SU-DHL-6 (cell line): ENCODE results near the gene LRRC37B.
"Not testable (repeated sequence)": the region's sequence is repeated elsewhere in the genome, so short reads cannot be mapped to it uniquely, and the experiment has no call there.

Experiments used
- H2AFZ ChIP-seq: fragments of 200-600 bp; sonication (generic); 2 replicates; pipeline ENCODE4 v1.6.1; 2014; ENCODE audit warnings: low read depth, mild to moderate bottlenecking, moderate library complexity, mixed read lengths, antibody characterized with exemption, low read length; ENCODE audit not compliant: severe bottlenecking
- H3F3A ChIP-seq: fragments of 200-600 bp; shearing (Covaris generic); 2 replicates; pipeline ENCODE4 v1.6.0; 2016; ENCODE audit warnings: antibody characterized with exemption, mild to moderate bottlenecking; ENCODE audit not compliant: insufficient read depth
- H3K27ac ChIP-seq: fragments of 200-600 bp; sonication (generic); 2 replicates; pipeline ENCODE4 v1.5.1; 2016; ENCODE audit warnings: low read depth, mild to moderate bottlenecking, low read length, moderate library complexity, mixed read lengths
- H3K27me3 ChIP-seq: fragments of 200-600 bp; sonication (generic), shearing (Covaris generic); 2 replicates; pipeline ENCODE4 v1.6.0; 2014; ENCODE audit warnings: mild to moderate bottlenecking, low read length
- H3K36me3 ChIP-seq: fragments of 200-600 bp; sonication (generic); 2 replicates; pipeline ENCODE4 v1.6.1; 2014; ENCODE audit warnings: mild to moderate bottlenecking, low read length, mixed read lengths
- H3K4me2 ChIP-seq: fragments of 300-600, 200-600 bp; shearing (Covaris generic), sonication (generic); 2 replicates; pipeline ENCODE4 v1.6.0; 2014; ENCODE audit warnings: low read length, low read depth, mild to moderate bottlenecking; ENCODE audit not compliant: poor library complexity, severe bottlenecking
- H3K4me3 ChIP-seq: fragments of 200-600 bp; sonication (generic); 2 replicates; pipeline ENCODE4 v1.5.1; 2014; ENCODE audit warnings: antibody characterized with exemption, low read length, mild to moderate bottlenecking, mixed read lengths; ENCODE audit not compliant: insufficient read depth, poor library complexity, severe bottlenecking
- H3K79me2 ChIP-seq: fragments of 200-600 bp; sonication (generic); 2 replicates; pipeline ENCODE4 v1.6.1; 2014; ENCODE audit warnings: mild to moderate bottlenecking, low read length, moderate library complexity; ENCODE audit not compliant: insufficient read depth
- H3K9ac ChIP-seq: fragments of 200-600 bp; sonication (generic); 2 replicates; pipeline ENCODE4 v1.7.0; 2014; ENCODE audit warnings: mild to moderate bottlenecking, low read length
- H3K9me2 ChIP-seq: fragments of 200-600 bp; sonication (generic); replicated peaks from 2 replicates; pipeline ENCODE4 v1.6.1; 2014; ENCODE audit warnings: low read length; ENCODE audit not compliant: insufficient read depth
- H3K9me3 ChIP-seq: fragments of 200-600 bp; sonication (generic); 2 replicates; pipeline ENCODE4 v1.6.1; 2014; ENCODE audit warnings: low read length, mixed read lengths; ENCODE audit not compliant: insufficient read depth
- H4K20me1 ChIP-seq: fragments of 200-600 bp; sonication (generic); 2 replicates; pipeline ENCODE4 v1.6.1; 2014; ENCODE audit warnings: low read depth, mild to moderate bottlenecking, antibody characterized with exemption, low read length, moderate library complexity, mixed read lengths
- CTCF ChIP-seq: fragments of 200-600 bp; sonication (generic); IDR thresholded peaks from one replicate; pipeline ENCODE4 v1.5.1; 2017; ENCODE audit warnings: antibody characterized with exemption, mild to moderate bottlenecking, low read length, moderate library complexity; ENCODE audit not compliant: insufficient read depth, poor library complexity, severe bottlenecking

Gene LRRC37B

DNA sequence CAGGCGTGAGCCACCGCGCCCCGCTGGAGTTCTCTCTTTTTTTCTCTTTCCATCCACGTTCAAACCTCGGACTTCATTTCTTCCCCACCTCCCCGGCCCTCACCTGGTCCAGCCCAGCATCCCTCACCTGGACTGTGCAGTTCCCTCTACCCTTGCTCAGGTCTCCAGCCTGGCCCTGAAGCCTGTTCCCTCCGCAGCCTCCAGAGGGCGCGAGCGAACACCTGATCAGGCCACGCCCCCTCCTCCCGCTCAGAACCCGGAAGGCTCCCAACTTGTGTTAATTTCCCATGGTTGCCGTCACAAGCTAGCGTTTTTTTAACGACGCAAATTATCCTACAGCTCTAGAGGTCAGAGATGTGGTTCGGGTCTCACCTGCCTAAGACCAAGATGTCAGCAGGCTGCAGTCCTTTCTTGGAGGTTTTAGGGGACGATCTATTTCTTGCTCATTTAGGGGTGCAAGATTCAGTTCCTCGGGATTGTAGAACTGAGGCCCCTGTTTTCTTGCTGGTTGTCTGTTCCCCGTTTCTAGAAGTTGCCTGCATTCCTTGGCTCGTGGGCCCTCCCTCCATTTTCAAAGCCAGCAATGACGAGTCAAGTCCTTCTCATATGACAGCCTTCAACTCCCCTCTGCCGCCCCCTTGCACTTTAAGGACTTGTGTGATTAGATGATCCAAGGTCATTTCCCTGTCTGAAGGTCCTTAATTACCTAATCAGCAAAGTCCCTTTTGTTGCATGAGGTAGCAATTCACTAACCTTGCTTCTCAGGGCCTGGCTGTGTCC is 59.9 kb downstream of the LRRC37B start:
- not testable (repeated sequence) for H3K27ac ChIP-seq, H3K27me3 ChIP-seq, H3K36me3 ChIP-seq, H3K79me2 ChIP-seq, H3K9me2 ChIP-seq, H3F3A ChIP-seq, H3K9me3 ChIP-seq, H4K20me1 ChIP-seq
- Histone ChIP-seq H3K4me3 (peak overlapping the region; percentile 36), H3K4me2 (peak overlapping the region; percentile 44), H2AFZ (peak overlapping the region; percentile 81), H3K9ac (peak overlapping the region; percentile 27; the same call in 1 of the 2 replicates)
- TF ChIP-seq CTCF: peak; percentile 12

- H3K27me3 ChIP-seq, H3K9me2 ChIP-seq, H3F3A ChIP-seq, H3K4me3 ChIP-seq, H3K36me3 ChIP-seq, H4K20me1 ChIP-seq, H3K9ac ChIP-seq, H3K4me2 ChIP-seq, H3K79me2 ChIP-seq, H3K27ac ChIP-seq, H3K9me3 ChIP-seq, H2AFZ ChIP-seq: not testable (repeated sequence)
These were observed 61.9 kb downstream of the LRRC37B start for GRCh38 chr17:32069067-32069466.

- H3K4me2 ChIP-seq, H3K9me2 ChIP-seq, H2AFZ ChIP-seq, H3F3A ChIP-seq, H4K20me1 ChIP-seq, H3K9ac ChIP-seq, H3K79me2 ChIP-seq, H3K4me3 ChIP-seq, H3K27ac ChIP-seq, H3K27me3 ChIP-seq, H3K9me3 ChIP-seq, H3K36me3 ChIP-seq: not testable (repeated sequence)
These were observed 64.8 kb downstream of the LRRC37B start for GRCh38 chr17:32071961-32072360.

DNA sequence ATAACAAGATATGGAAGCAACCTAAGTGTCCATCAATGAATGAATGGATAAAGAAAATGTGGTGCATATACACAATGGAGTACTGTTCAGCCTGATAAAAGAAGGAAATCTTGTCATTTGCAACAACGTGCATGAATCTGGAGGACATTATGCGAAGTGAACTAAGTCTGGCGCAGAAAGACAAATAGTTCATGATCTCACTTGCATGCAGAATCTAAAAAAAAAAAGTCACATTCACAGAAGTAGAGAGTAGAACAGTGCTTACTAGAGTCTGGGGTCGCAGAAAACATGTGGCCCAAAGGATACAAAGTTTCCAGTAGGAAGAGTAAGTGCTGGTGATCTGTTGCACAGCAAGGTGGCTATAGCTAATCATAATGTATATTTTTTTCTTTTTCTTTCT is 65.9 kb downstream of the LRRC37B start:
- not testable (repeated sequence) for H3K4me3 ChIP-seq, H3K9me2 ChIP-seq, H3K27me3 ChIP-seq

DNA sequence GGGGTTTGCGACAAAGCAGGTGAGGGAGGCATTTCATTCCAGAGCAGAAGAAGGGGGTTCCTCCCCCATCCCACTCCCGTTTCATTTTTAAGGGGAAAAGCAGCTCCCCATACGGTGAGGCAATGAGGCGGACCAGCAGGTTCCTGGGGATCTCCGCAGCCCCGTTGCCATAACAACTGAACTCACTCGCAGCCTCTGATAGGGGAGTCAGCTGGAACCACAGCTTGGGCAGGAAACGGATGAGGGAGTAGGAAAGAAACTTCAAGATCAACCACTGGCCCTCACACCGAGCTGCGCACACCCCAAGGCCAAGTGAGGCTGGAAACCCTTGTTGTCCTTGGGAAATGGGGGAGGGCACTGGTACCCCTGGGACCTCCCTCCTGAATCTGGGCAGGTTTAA is 72.6 kb downstream of the LRRC37B start:
- not testable (repeated sequence) for H3K9me3 ChIP-seq, H3K4me2 ChIP-seq, H3F3A ChIP-seq, H3K27ac ChIP-seq, H3K9ac ChIP-seq, H4K20me1 ChIP-seq, H2AFZ ChIP-seq, H3K4me3 ChIP-seq, H3K9me2 ChIP-seq, H3K79me2 ChIP-seq, H3K36me3 ChIP-seq, H3K27me3 ChIP-seq

More for the DNA sequence above, 65.9 kb downstream of the LRRC37B start:
- H4K20me1 ChIP-seq, H3K4me2 ChIP-seq, H3K79me2 ChIP-seq, H3K9ac ChIP-seq, H3K27ac ChIP-seq, H3K36me3 ChIP-seq, H3F3A ChIP-seq, H3K9me3 ChIP-seq, H2AFZ ChIP-seq: not testable (repeated sequence)

GRCh38 chr17:32083550-32083979 is 76.4 kb downstream of the LRRC37B start:
- not testable (repeated sequence) for H4K20me1 ChIP-seq, H3K27me3 ChIP-seq, H3K9ac ChIP-seq, H3K27ac ChIP-seq, H3K4me3 ChIP-seq, H3K79me2 ChIP-seq, H3K4me2 ChIP-seq, H2AFZ ChIP-seq, H3K9me2 ChIP-seq, H3F3A ChIP-seq, H3K36me3 ChIP-seq, H3K9me3 ChIP-seq

GRCh38 chr17:32084003-32084941 is 77.1 kb downstream of the LRRC37B start:
- not testable (repeated sequence) for H3F3A ChIP-seq, H3K79me2 ChIP-seq, H3K9me3 ChIP-seq, H3K9me2 ChIP-seq, H2AFZ ChIP-seq, H3K27me3 ChIP-seq, H3K36me3 ChIP-seq, H3K4me3 ChIP-seq, H3K27ac ChIP-seq, H3K9ac ChIP-seq, H3K4me2 ChIP-seq, H4K20me1 ChIP-seq
